Peyer's patch (tissue), 4 donors: ENCODE measurements around the gene DMGDH. TPM values are rescaled to one million over a fixed set of nuclear protein-coding genes. Genes with fewer than 3 reads are reported as not detected.

Experiments
- DNase-seq, 3 donors: peaks; one replicate each; pipeline ENCODE4 v3.0.0-alpha.2; 2017 to 2019
- H3K27ac ChIP-seq, 4 donors: fragments of 200-600 bp; sonication (generic); one replicate each; pipeline ENCODE4 v1.5.1; 2016 to 2019
- H3K27me3 ChIP-seq, 2 donors: fragments of 200-600 bp; sonication (generic); one replicate each; pipeline ENCODE4 v1.5.1; 2019
- H3K36me3 ChIP-seq, 3 donors: fragments of 200-600 bp; sonication (generic); one replicate each; pipeline ENCODE4 v1.5.1; 2016 to 2019
- H3K4me1 ChIP-seq, 4 donors: fragments of 200-600 bp; sonication (generic); one replicate each; pipeline ENCODE4 v1.5.1; 2016 to 2019
- H3K4me3 ChIP-seq, 4 donors: fragments of 200-600 bp; sonication (generic); 1 replicate in 3 of 4; 2 replicates in 1 of 4; pipeline ENCODE4 v1.5.1; 2016 to 2019; ENCODE audit warnings: mild to moderate bottlenecking in 1 of 4
- H3K9me3 ChIP-seq, 4 donors: fragments of 200-600 bp; sonication (generic); one replicate each; pipeline ENCODE4 v1.5.1; 2016 to 2019; ENCODE audit warnings: mild to moderate bottlenecking in 1 of 4
- POLR2A ChIP-seq, 2 donors: fragments of 450-650 bp; IDR thresholded peaks; one replicate each; pipeline ENCODE4 v1.5.1; 2017; ENCODE audit warnings: antibody characterized with exemption in 2 of 2, mild to moderate bottlenecking in 2 of 2, moderate library complexity in 2 of 2
- total RNA-seq, 4 donors: library from RNA; depleted of rRNA; stranded (reverse); fragments of >200 nt; gene quantifications; one replicate each; pipeline ENCODE4 v1.1.0, GENCODE V29; 2016
- TF ChIP-seq, protein P1 (sequence below), 6 experiments: fragments of 450-650 bp in 4 of 6; fragments of 200-600 bp in 2 of 6; sonication (generic) in 1 of 6; IDR thresholded peaks; one replicate each; pipeline ENCODE4 v1.5.1; 2017 to 2019; ENCODE audit warnings: antibody characterized with exemption in 6 of 6, mild to moderate bottlenecking in 3 of 6, moderate library complexity in 1 of 6

The DMGDH gene
- total RNA-seq, 4 donors from 2014 or later: 0.94 to 1.9 TPM; not detected in 2

DNA sequence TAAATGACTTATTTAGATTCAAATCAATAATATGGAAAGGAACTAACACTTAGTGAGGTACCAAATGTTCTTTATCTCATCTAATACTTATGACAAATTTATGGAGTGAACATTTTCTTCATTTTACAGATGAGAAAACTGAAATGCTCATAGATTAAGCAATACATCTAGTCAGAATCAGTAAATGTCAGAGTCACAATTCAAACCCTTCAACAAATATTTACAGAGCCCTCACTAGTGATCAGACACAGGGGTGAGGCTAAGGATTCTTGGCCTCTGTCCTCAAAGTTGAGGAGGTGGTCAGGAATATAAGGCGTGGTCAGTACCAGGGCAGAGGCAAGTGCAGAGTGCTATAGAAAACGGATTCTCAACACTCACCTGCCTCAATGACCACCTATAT lies 54.8 kb downstream of the DMGDH start:
- Histone ChIP-seq H3K4me1 (no peaks in the 10 kb centered on the region), H3K27ac (no peak overlapping the region), H3K36me3 (no peaks in the 10 kb centered on the region), H3K4me3 (no peak overlapping the region), H3K9me3 (peaks cover 0 to 7% (median 0%) of the 10 kb centered on the region in 4 donors), H3K27me3 (no peaks in the 10 kb centered on the region)
- DNase-seq: no peak
- no peak for TF ChIP-seq POLR2A (IDR thresholded peaks at IDR 0.05)
- TF ChIP-seq, protein P1, sequence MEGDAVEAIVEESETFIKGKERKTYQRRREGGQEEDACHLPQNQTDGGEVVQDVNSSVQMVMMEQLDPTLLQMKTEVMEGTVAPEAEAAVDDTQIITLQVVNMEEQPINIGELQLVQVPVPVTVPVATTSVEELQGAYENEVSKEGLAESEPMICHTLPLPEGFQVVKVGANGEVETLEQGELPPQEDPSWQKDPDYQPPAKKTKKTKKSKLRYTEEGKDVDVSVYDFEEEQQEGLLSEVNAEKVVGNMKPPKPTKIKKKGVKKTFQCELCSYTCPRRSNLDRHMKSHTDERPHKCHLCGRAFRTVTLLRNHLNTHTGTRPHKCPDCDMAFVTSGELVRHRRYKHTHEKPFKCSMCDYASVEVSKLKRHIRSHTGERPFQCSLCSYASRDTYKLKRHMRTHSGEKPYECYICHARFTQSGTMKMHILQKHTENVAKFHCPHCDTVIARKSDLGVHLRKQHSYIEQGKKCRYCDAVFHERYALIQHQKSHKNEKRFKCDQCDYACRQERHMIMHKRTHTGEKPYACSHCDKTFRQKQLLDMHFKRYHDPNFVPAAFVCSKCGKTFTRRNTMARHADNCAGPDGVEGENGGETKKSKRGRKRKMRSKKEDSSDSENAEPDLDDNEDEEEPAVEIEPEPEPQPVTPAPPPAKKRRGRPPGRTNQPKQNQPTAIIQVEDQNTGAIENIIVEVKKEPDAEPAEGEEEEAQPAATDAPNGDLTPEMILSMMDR (IDR thresholded peaks at IDR 0.05): no peak

DNA sequence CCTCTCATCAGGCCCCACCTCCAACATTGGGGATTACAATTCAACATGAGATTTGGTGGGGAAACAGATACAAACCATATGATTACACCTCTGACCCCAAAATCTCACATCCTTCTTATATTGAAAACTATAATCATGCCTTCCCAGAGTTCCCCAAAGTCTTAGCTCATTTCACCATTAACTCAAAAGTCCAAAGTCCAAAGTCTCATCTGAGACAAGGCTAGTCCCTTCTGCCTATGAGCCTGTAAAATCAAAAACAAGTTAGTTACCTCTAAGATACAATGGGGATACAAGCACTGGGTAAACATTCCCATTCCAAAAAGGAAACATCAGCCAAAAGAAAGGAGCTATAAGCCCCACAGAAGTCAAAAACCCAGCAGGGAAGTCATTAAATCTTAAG lies 57.6 kb downstream of the DMGDH start:
- peaks cover 0 to 7% (median 0%) of the 10 kb centered on the region in 4 donors for H3K9me3 ChIP-seq
- no peak overlapping the region for H3K4me3 ChIP-seq
- H3K36me3 ChIP-seq: no peaks in the 10 kb centered on the region
- TF ChIP-seq POLR2A (IDR thresholded peaks at IDR 0.05): no peak
- TF ChIP-seq, protein P1 (IDR thresholded peaks at IDR 0.05): no peak
- H3K27me3 ChIP-seq: no peaks in the 10 kb centered on the region
- H3K27ac ChIP-seq: no peak overlapping the region
- DNase-seq: no peak
- no peaks in the 10 kb centered on the region for H3K4me1 ChIP-seq

DNA sequence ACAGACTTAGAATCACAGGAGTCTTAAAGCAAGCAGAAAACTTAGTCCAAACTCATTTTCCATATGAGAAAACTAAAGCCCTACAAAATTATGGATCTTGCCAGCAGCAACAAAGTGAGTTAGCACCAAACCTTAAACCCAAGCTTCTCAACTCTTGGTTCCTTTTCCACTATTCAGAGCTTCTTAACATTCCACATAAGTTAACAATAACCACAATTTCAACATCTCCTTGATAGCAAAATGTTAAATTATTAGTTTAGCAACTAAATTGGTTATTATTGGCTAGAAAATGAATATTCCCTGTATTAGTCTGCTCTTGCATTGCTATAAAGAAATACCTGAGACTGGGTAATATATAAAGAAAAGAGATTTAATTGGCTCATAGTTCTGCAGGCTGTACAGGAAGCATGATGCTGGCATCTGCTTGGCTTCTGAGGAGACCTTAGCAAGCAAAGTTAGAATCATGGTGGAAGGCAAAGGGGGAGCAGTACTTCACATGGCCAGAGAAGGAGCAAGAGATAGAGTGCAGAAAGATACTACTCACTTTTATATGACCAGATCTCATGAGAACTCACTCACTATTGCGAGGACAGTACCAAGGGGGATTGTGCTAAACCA lies 58.1 kb downstream of the DMGDH start:
- DNase-seq: no peak
- no peaks in the 10 kb centered on the region for H3K4me1 ChIP-seq

DNA sequence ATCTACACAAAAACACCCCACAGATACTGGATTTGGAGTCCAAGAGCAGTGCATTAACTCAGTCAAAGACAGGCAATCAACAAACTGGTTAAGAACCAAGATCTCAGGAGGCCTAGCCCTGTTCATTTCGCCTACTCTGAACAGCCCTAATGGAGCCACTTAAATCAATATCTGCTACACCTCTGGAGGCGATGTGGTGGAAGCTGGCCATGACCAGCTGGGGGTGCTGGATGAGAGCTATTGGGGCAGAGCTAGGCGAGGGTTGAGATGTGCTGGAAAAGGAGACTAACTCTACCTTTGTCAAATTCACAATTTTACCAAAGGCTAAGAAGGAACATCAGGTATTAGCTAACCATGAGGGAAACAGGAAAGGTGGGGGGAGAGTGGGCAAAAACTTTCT lies 61.1 kb downstream of the DMGDH start:
- H3K36me3 ChIP-seq: no peaks in the 10 kb centered on the region
- no peaks in the 10 kb centered on the region for H3K27me3 ChIP-seq
- H3K4me1 ChIP-seq: no peaks in the 10 kb centered on the region
- no peak overlapping the region for H3K4me3 ChIP-seq
- peaks cover 0 to 7% (median 0%) of the 10 kb centered on the region in 4 donors for H3K9me3 ChIP-seq
- TF ChIP-seq, protein P1 (IDR thresholded peaks at IDR 0.05): no peak
- no peak for TF ChIP-seq POLR2A (IDR thresholded peaks at IDR 0.05)
- no peak for DNase-seq
- H3K27ac ChIP-seq: no peak overlapping the region

More for the DNA sequence above, 58.1 kb downstream of the DMGDH start:
- no peak for TF ChIP-seq POLR2A (IDR thresholded peaks at IDR 0.05)
- TF ChIP-seq, protein P1 (IDR thresholded peaks at IDR 0.05): no peak
- Histone ChIP-seq H3K9me3 (peaks cover 0 to 7% (median 0%) of the 10 kb centered on the region in 4 donors), H3K36me3 (no peaks in the 10 kb centered on the region), H3K27ac (no peak overlapping the region), H3K4me3 (no peak overlapping the region), H3K27me3 (no peaks in the 10 kb centered on the region)

DNA sequence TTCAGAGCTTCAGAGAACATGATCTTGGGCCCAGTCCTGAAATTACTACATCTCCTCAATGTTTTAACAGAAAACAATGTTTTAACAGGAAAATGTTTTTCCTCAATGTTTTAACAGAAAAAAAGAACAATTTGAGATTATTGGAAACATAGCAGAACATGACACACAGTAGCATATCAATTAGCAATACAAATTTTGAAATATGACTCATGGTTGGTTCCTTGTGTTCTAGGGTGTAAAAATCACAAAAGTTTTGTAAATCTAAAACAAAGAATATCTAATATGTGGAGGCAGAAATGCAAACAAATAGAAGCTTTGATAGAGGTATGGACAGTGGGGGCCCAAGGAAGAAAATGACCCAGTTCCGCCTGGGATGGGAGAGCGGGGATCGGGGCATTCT lies 61.6 kb downstream of the DMGDH start:
- H3K27me3 ChIP-seq: no peaks in the 10 kb centered on the region
- H3K4me3 ChIP-seq: no peak overlapping the region
- H3K36me3 ChIP-seq: no peaks in the 10 kb centered on the region
- H3K4me1 ChIP-seq: no peaks in the 10 kb centered on the region
- no peak for DNase-seq
- H3K27ac ChIP-seq: no peak overlapping the region
- peaks cover 0 to 6% (median 0%) of the 10 kb centered on the region in 4 donors for H3K9me3 ChIP-seq
- TF ChIP-seq, protein P1 (IDR thresholded peaks at IDR 0.05): no peak
- no peak for TF ChIP-seq POLR2A (IDR thresholded peaks at IDR 0.05)
